CD4-positive, alpha-beta T cell treated with Interferon alpha-2 for 1 hour (primary cell): ENCODE results near the gene PRR30.
A peak's percentile ranks its signal among the peaks of the same experiment; 100 is the strongest.

ENCODE experiments used
- DNase-seq, 2 donors: peaks; one replicate each; pipeline ENCODE4 v3.0.0-alpha.2; 2020 to 2022

The PRR30 gene

GRCh38 chr2:27095745-27096651 is 43.2 kb downstream of the PRR30 start:
- DNase-seq, result peak; percentile 47 to 57

DNA sequence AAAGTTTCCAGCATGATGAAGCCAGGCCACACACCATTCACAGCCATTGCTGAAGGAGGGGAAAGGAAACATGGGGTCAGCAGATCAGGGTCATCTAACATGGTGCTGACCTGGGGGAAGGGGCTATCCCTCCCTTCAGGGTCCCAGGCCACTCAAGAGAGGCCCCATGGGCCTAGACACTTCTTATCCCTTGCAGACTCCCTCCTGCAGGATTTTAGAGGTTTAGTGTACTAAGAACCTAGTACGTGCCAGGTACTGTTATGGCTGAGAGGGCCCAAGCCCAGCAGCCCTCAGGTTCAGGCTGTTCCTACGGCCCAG is 43.8 kb downstream of the PRR30 start:
- DNase-seq, result no peak

- no peak for DNase-seq
These were observed 44.7 kb downstream of the PRR30 start for GRCh38 chr2:27094353-27094984.

DNA sequence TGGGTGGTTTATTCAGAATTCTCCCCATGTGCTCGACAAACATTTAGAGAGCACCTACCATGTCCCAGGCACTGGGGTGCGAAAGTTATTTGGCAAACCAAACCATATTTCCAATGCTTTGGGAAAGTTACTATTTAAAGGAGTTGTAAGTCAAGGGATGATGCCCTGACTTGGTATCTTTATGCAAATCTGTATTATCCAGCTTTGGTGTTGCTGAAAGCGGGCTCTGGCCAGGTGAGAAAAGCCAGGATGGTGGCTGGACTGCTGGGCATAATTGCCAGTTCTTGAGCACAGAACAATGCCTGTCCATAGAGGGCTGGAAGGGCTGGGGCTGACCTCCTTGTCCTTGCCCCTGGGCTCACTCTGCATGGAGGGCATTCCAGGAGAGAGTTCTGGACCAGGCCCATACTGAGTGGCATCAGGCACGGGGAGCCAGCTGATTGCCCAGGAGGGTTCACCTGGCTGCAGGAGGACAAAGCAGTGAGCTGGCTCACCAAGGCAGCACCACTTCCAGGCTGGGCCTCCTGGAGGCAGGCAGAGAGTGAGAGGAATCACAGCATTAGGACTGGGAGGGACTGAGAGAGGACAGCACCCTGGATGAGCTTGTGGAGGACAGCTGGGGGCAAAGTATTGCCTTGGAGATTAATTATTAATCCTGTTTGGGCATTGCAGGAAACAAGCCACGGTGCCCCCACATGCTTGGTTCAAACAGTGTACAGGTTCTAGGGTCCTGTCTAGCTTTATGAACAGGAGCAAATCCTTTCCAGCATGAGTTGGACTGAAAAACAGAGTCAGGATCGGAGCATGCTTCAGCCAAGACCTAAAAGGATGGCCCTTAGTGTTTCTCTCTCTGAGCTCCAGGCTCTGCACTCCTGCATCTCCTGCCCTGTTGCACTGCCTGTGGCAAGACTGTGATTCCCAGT is 45.5 kb downstream of the PRR30 start:
- no peak for DNase-seq

GRCh38 chr2:27092696-27093429 is 46.3 kb downstream of the PRR30 start:
- no peak for DNase-seq

- no peak for DNase-seq
These were observed 47.2 kb downstream of the PRR30 start for GRCh38 chr2:27091746-27092695.

DNA sequence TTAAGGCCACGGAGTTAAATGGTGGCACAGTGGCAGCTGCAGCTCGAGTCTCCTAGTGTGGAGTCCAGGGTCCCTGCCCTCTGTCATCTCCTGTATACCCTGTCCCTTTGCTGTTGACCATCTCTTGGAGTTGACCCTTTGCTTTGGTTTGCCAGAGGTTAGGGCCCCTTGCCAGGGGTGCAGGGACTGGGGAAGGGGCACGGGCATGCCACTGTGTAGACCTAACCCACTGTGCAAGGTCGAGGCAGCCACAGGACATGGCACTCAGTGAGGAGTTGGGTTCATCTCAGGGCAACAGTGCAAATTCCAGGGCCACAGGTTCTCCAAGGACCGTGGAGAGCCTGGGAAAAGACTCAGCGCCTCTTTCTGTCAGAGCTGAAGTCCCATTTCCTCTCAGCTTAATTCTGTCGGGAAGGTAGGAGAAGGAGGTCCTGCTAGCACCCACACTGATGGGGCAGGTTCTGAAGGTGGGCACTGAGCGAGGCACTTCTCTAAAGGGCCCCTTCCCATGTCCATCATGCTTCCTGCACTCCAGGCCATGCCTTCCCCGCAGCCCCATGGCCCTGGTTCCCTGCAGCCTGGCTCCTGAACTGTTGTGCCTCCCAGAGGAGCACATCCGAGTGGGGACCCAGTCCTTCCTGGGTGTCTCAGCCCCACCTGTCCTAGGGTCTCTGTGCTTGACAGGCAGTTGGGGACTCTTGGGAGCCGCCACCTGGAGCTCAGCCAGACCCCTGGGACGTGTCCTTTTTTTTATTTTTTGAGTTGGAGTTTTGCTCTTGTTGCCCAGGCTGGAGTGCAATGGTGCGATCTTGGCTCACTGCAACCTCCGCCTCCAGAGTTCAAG is 49.9 kb downstream of the PRR30 start:
- DNase-seq, result no peak

DNA sequence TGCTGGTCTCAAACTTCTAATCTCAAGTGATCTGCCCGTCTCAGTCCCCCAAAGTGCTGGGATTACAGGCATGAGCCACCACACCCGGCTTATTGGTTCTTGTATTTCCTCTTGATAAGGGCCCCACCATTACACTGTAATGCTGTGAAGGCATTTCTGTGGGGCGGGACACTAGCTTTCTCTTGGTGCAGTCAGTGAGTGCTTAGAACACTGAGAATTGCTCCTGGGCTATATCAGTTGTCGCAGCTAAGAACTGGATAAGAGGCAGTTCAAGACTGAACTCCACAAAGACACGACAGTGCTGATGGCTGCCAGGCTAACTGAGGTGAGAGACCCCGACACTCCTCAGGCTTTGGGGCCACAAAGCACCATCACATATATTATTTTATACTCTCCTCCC is 50.6 kb downstream of the PRR30 start:
- no peak for DNase-seq

DNA sequence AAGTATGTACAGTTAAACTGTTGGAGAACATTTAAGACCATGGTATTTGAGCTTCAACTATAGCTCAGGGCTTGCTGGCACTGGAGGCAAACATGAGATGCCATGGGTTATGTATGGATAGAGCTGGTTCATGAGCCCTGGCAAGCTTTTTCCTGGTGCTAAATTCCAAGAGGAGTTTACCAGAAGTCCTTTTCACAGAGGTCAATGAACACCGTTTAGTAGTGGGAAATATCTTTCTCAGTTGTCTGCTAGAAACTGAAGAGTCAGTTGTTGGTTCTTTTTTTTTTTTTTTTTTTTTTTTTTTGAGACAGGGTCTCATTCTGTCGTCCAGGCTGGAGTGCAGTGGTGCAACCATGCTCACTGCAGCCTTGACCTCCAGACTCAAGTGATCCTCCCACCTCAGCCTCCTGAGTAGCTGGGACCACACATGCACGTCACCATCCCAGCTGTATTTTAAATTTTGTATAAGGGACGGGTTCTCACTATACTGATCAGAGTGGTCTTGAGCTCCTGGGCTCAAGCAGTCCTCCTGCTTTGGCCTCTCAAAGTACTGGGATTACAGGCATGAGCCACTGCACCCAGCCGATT is 51.3 kb downstream of the PRR30 start:
- DNase-seq, result no peak
